Activated CD8-positive, alpha-beta memory T cell treated with anti-CD3 and anti-CD28 coated beads for 24 hours (primary cell): ENCODE measurements around the gene PECR.
"Not testable (repeated sequence)": the region's sequence is repeated elsewhere in the genome, so short reads cannot be mapped to it uniquely, and the experiment has no call there.

Source experiments
- DNase-seq: peaks from one replicate; pipeline ENCODE4 v3.0.0-alpha.2; 2020

Gene PECR

GRCh38 chr2:216023055-216023648 lies 58.5 kb downstream of the PECR start:
- DNase-seq: peak; percentile 69

DNA sequence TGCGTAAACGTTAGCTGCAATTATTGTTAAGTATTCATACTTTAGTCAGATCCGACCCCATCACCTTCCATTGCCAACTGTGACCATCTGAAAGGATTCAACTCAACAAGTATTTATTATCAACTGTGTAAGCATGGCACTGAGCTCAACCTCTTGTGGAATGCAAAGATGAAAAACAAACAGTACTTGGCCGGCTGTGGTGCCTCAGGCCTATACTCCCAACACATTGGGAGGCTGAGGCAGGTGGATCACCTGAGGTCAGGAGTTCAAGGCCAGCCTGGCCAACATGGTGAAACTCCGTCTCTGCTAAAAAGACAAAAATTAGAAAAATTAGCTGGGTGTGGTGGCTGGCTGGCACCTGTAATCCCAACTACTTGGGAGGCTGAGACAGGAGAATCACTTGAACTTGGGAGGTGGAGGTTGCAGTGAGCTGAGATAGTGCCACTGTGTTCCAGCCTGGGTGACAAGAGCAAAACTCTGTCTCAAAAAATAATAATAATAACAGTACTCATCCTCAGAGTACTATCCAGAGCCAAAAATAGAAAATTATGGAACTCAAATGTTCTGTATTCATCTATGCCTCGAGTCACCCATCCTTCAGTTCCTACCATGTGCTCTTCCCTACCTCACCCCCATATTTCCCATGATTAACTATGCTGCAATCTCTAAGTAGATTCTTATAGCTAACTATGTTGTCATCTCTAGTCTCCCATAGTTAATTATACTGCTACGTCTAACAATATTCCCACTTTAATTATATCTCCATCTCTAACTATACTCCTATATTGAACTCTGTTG lies 59.6 kb downstream of the PECR start:
- DNase-seq: no peak

DNA sequence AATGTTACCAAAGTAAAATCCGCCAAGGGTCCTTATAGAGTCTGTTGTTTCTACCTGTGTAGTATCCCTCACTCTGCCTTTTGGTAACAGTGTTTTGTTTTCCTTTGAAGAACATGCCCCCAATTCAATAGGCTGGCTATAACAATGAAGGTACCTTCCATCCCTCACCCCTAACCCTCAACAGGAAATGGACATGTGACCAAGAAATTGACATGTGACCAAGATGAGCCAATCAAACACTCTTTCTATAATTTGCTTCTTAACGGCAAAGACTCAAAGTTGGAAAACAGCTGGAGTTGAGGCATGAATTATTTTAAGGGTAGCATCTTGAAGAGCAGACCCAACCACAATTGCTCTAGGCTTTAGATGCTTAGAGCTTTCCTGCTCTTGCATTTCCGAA lies 62.9 kb downstream of the PECR start:
- DNase-seq: no peak

- DNase-seq: no peak
Measured at GRCh38 chr2:216017365-216017764, 64.2 kb downstream of the PECR start.

DNA sequence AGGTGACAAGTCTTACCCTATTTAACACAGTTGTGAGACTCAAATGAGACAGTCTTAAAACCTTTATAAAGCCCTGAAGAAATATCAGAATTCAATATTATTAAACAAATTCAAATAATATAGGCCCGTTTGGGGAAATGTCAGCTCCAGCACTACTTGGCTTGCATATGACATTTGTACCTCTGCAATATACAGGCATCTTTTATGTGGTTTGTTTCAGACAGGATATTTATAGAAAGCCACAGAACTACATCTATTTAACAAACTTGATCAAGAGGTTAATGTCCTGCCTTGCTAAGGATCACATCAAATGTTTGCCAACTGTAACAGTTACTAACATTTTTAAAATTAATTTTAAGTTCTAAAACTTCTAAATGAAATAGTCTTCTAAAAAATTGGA lies 65.0 kb downstream of the PECR start:
- no peak for DNase-seq

- DNase-seq: peak; percentile 65
Measured at GRCh38 chr2:216015722-216016464, 65.7 kb downstream of the PECR start.

- DNase-seq: no peak
Measured at GRCh38 chr2:216014986-216015385, 66.6 kb downstream of the PECR start.

DNA sequence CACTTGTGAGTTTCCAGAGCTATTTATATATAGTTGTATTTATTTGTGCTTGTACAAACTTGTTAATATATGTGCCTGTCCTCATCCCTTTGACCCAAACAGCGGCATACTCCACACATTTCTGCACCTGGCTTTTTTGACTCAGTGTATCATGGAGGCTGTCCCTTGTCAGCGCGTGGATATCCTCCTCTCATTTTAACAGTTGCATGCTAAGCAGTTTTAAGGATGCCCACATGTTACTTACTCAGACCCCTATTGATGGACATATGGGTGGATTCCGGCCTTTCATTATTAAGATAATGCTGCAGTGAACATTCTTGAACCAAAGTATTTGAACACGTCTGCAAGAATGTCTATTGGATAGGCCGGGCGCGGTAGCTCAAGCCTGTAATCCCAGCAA lies 67.6 kb downstream of the PECR start:
- DNase-seq: no peak

GRCh38 chr2:216013080-216013909 lies 68.3 kb downstream of the PECR start, which contains the start of gene MREG:
Gene MREG (minus strand): TSS chr2:216013551. CDS start chr2:216013327, 224 bp downstream.
- DNase-seq: peak; percentile 93

DNA sequence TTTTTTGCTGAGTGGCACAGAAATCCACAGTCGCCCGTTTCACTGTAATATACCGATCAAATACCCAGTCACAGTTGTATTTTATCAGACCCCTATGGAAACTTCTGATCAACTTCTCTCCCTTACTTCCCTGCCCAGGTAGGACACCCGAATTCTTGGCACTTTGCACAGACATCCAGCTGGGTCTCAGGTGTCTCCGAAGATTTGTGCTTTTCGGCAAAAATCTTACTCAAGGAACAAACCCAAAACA lies 68.9 kb downstream of the PECR start:
- DNase-seq: no peak

DNA sequence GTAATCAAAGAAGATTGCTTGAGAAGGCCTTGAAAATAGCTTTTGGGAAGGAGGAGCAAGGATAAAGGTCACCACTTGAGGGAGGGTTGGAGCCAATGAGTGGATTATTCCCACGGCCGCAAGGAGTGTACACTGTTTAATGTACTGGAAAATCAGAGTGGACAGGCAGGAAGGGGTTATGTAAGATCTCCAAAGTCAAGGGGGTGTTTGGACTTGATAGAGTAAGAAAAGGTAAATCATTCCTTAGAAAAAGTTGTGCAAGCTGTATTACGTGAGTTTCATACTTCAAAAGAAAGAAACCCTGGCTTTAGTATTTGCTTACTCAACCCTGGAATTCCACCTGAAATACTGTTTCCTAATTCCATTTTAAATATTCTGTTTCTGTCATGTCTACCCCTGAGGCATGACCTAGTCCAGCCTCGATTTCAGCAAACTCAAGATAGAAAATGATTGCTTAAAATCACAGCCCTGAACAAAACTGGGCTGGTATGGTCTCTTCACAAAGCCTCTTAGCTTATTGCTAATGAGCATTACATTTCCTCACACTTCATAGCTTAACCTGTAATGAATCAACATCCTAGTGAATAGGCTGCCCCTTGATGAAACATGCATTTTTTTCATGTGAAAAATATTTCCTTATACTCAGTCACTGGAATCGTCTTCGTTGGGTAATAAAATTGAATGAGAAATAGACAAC lies 69.3 kb downstream of the PECR start:
- DNase-seq: no peak

GRCh38 chr2:216009215-216009614 lies 72.4 kb downstream of the PECR start:
- DNase-seq: not testable (repeated sequence)

DNA sequence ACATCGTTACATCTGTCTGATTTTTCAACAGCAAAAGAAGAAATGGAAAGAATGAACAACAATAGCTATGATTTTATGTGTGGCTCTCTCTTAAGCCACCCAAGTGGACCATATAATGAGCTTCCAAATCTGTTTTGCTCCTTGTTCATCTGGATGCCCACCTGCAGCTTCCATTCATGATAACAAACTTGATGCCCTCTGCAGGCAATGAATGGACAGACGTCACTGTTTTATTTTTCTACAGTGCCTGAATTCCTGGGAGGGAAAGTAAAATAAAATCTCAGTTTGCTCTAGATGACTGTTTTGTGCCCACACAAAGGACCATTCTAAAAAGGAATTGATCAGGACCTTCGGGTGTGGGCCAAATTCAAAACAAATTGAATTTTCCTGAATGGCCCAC lies 73.2 kb downstream of the PECR start:
- DNase-seq: no peak

GRCh38 chr2:216006164-216006663 lies 75.4 kb downstream of the PECR start:
- DNase-seq: peak; percentile 70

DNA sequence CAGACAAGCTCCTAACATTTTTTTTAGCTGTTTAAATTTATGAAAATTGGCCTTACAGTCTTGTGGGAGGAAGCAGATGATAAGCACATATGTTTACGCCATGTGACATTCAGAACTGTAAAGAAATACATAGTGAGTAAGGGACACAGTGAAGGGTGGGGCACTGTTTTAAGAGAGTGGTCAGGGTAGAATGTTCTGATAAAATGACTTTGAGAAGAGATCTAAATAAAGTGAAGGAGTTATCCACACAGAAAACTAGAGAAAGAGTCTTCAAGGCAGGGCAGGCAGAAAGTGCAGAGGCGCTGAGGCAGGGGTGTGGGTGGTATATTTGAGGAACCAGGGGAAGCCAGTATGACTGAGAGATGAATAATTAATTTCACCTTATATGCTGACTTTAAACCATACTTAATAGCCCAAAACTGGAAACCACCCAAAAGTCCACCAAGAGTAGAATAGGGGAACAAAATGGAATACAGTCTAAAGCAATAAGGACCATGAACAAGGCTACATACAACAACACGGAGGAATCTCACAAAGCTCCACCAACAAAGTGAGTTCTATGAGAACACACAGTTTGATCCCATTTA lies 76.8 kb downstream of the PECR start:
- no peak for DNase-seq

- DNase-seq: no peak
Measured at GRCh38 chr2:216003876-216004696, 77.5 kb downstream of the PECR start.

DNA sequence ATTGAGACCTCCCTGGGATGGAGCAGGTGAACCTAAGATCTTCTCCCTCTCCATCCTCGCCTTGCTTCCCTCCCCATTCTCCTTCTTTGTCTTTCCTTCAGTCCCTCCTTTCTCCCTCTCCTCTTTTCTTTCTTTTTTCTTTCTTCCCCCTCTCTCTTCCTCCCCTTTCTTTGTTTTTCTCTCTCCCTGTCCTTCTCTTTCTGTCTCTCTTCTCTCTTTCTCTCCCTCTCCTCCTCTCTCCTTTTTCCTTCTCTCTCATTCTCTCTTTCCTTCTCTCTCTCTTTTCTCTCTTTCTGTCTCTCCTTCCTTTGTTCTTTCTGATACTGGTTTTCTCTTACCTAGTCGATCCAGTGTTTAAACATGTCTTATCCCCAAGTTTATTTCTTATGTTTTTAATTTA lies 78.9 kb downstream of the PECR start:
- DNase-seq: no peak

GRCh38 chr2:216002101-216002678 lies 79.4 kb downstream of the PECR start:
- DNase-seq: no peak

GRCh38 chr2:216001216-216002100 lies 80.2 kb downstream of the PECR start:
- no peak for DNase-seq

DNA sequence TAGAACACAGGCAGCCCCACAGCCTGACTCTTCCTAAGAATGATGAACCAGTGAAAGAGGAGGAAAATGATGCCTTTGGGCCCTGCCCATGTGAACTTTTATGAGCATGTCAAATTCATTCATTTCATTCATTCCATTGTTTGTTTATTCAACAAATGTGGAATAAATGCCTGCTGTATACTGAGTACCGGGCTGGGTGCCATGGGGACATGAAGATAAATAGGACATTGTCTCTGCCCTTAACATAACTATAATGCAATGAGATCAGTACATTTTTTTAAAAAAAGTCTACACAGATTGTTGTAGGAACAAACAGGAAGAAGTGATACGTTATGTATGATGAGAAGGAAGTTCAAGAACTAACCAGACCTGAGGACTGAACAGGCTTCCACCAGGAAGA lies 83.0 kb downstream of the PECR start:
- no peak for DNase-seq
